Hematopoietic multipotent progenitor cell treated with erythropoietin and hydrocortisone succinate and interleukin-3 and kit ligand, for 6 days (in vitro differentiated cells): ENCODE measurements around the gene LCNL1.
"Not testable (repeated sequence)": the region's sequence is repeated elsewhere in the genome, so short reads cannot be mapped to it uniquely, and the experiment has no call there.

Experiments
- DNase-seq: peaks from one replicate; pipeline ENCODE4 v3.0.0-alpha.2; 2015

Gene LCNL1

DNA sequence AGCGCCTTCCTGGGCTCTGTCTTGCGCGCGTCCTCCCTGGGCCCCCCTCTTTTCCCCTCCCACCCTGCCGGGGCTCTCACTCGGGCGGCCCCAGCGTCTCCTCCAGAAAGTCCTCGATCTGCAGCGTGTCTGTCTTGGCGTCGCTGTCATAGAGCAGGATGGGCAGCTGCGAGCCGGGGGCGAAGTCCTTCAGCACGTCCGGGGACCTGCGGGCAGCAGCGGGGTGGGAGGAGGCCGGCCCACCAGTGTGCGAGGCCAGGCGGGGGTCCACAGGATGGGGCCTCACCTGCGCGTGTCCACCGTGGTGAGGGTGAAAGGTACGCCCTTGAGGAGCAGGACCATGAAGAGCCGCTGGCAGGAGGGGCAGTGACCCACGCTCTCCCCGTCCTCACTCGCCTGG, 12.6 kb downstream of the LCNL1 start:
- DNase-seq, result no peak

DNA sequence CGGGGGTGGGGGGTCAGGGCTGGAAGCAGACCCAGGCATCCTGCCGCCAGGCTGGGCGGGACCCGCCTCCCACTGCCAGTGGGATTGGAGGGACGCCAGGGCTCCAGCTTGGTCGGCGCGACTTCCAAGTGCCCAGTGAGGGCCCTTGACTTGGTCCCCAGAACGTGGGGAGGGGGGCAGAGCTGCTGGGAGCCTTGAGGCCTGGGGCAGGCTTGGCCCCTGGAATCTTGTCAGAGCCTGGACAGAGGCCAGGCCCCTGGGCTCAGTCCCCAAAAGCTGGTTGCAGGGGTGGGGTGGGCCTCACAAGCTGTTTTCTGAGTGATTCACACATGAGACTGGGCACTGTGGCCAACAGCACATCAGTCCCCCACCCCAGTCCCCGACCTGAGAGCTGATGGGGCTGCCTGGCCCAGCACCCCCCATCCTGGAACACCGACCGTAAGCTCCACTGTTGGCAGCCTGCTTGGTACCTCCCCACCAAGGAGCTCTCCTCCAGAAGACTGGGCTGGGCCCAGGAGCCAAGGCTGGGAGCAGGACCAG, 13.0 kb downstream of the LCNL1 start:
- peak; percentile 51 for DNase-seq

DNA sequence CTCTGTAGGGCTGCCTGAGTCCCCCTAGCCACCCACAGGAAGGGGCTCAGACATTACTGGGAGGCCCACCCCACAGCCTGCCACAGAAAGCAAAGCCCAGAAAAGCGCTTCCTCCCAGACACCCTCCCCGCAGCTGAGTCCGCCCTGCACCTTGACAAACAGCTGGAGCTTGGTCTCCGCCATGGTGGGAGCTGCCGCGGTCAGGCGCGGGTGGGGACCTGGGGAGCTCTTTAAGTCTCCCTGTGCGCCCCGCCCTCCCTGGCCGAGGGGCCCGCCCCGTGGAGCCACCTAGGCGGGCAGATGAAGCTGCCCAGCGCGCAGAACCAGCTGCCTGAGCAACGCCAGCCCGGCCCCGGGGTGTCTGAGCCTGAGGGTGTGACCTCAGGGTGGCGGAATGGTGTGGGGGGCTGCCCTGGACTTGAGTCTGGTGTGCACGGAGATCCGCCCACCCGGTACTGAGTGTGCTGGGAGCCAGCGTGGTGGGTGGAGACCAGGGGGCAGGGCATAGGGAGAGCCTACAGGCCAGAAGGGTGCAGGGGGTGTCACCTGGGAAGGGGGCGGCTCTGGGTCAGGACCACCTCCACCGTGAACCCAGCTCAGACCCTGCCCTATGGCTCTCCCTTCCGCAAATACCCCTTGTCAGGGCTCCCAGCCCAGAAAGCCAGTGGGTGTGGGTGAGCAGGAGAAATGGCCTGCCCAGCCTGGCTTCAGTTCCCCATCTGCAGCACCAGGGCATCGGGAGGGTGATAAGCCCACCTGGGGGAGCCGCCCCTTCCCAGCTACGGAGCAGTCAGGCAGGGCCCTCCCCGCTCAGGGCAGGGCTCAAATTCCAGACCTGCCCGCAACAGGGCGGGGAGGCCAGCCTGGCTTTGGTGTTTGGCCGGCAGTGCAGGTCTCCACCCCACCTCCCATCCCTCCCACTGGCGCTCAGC, 13.8 kb downstream of the LCNL1 start, which contains the start of gene CLIC3:
Gene CLIC3, minus strand, starts transcription at position 208 of the 932 bp plus-strand sequence. Its CDS starts 25 bp downstream, at position 183.
- peak; percentile 65 for DNase-seq

DNA sequence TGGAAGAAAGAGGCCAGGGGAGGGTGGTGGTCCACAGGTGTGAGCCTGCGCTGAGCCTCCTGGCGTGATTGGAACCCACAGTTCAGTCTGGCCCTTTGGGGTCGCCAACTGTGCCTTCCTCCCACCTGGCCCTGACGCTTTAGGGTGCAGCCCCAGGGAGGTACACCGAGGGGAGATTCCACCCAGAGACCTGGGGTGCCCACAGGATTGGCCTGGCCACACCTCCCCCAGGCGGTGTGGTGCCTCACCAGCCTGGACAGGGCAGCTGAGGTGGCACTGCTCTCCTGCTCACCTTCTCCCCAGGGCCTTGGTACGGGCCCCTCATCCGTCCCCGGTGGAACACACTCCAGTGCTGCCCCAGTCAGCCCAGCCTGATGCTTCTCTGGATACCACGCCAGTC, 14.6 kb downstream of the LCNL1 start:
- DNase-seq, result no peak

DNA sequence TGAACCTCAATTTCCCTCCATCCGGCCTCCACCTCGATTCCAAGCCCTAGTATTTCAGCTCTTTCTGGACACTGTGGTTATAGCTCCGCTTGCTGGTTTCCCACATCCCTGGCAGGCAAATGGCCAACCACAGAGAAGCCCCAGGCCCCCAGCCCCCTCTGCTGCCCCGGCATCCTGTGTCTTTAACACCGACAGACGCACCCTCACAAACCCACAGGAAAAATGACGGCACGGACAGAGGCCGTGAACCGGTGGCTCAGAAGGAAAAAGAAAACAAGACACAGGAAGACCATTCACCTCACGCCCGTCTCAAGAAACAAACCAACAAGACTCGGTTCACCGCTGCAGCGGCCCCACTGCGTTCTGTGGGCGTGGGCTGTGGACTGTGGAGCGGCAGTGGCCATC, 15.0 kb downstream of the LCNL1 start:
- no peak for DNase-seq

DNA sequence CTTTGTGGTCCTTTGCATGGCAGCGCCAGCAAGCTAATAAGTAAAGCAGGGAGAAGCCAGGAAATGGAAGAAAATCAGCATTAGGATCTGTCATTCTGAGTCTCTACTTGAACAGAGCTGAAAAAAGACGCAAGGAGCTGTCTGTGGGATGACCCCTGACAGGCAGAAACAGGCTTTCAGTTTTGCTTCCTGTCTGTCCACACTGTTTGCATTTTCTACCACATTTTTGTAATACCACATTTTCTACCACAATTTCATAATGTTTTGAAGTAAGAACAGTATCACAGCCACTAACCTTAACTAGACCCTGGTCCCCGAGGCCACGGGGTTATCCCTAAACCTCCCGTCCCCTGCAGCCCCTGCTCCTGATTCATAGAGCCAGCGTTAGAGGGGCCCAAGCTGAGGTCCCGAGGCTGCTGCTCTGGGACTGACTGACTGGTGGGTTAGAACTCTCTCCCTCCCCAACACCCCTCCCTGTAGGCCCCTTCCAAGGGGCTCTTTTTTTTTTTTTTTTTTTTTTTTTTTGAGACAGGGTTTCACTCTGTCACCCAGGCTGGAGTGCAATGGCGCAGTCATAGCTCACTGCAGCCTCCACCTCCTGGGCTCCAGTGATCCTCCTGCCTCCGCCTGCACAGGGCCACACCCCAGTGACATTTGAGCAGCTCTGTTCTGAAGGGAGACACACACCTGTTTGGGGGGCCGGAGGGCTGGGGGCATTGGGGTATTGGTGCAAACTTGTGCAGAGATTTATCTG, 17.6 kb downstream of the LCNL1 start:
- DNase-seq, result peak; percentile 58

DNA sequence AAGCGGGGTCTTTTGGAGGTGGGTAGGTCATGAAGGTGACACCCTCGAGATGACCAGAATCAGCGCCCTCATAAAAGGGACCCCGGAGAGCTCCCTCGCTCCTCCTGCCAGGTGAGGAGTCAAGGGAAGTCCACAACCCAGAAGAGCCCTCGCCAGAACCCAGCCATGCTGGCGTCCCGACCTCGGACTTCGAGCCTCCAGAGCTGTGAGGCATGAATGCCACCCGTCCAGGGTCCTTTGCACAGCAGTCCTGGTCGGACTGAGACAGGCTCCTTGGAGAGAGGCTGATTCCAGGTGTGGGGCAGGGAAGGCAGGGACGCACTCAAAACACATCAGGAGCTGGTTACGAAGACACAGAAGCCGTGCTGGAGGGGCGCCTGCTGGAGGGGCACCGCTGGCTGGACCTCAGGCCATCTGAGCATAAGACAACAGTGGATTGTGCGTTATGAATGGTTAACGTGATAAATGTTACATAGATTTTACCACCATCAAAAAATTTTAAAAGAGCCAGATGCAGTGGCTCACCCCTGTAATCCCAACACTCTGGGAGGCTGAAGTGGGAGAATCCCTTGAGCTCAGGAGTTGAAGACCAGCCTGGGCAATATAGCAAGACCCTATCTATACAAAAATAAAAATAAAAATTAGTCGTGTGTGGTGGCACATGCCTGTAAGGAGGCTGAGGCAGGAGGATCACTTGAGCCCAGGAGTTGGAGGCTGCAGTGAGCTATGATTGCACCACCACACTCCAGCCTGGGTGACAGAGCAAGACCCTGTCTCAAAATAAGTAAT, 19.3 kb downstream of the LCNL1 start:
- no peak for DNase-seq

DNA sequence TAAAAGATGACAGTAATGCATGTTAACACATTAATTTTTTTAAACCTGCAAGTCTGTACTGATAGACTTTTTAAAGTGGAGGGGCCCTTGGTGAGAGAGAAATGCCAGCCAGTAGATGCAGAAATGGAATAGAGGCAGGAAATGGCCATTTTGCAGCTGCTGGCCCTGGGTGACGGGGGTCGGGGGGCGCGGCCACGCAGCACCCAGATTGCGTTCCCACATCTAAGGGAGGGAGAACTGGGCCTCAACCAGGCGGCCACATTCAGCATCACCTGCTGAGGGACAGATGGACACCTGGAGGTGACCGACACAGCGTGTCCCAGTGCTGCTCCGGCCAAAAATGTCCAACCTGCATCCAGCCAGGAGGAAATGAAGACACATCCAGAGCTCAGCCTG, 19.9 kb downstream of the LCNL1 start:
- DNase-seq, result no peak

DNA sequence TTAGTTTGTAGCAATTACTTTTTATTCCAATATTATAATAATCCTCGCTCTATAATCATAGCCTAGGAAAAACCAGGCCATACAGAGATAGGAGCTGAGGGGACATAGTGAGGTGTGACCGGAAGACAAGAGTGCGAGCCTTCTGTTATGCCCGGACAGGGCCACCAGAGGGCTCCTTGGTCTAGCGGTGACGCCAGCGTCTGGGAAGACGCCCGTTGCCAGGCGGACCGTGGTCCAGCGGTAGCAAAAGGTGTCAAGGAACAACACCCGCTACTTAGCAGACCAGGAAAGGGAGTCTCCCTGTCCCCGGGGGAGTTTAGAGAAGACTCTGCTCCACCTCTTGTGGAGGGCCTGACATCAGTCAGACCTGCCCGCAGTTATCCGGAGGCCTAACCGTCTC, 21.5 kb downstream of the LCNL1 start:
- not testable (repeated sequence) for DNase-seq

DNA sequence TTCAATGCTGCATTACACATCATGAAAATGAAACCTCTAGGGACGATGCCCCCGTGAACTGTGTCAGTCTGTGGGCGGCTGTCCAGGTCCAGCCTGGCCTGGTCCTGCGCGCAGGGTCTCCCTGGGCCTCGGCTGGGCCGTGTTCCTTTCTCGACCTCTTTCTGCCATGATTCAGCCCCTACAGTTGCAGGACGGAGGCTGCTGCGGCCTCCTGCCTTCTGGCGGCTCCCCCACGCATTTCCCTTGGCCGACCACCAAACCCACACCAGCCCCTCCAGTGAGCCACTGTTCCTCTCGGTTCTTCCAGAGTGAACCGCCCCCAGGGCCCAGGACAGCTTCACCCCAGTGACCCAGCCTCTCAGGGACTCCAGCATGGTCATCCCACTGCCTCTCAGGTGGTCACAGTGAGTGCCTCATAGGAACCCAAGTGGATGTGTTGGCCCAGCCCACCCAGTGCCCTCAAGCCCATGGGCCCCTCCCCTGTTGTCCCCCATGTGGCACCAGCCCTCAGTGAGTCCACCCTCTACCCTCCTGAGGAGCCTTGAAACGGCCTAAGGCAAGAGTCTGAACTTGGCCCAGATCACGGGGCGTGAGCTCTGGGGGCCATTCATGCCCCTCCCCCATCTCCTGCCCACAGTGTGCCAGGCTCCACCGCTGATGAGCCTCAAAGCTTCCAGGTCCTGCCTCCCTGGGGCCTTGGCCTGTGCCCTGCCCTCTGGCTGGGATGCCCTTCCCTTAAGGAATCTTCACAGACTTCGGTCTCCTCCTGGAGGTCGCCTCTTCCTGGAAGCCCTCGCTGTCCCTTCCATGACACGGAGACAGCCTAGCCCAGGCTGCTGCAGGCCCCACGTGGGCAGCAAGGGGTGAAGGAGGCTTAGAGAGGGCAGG, 23.6 kb downstream of the LCNL1 start:
- no peak for DNase-seq

DNA sequence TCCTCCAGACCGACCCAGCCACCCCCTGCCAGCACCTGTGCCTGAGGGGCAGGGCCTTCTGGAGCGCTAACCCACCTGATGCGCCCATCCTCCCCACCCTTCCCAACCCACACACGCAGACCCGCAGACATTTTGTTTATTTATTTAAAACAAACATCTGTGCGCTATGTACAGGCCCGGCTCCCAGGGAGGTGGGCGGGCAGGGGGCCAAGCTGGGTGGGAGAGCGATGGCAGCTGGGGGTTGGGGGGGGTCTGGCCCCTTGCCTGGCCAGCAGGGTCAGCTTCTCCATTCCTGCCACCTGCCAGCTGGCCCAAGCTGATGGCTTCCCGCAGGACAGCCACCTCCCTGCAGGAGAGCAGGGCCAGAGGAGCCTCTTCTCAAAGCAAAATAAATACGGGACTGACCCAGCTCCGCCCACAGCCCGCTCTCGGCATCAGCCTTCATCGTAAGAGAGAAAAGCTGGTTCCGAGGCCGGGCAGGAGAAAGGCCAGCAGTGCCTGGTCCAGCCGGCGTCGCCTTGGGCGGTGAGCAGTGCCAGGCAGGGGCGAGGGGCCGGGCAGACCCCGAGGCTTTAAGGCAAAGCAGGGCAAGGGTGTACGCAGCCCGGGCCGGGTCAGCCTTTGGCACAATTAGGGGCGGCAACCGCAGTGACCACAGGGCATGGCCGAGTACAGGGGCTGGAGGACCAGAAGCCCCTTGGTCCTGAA, 24.5 kb downstream of the LCNL1 start:
- no peak for DNase-seq

DNA sequence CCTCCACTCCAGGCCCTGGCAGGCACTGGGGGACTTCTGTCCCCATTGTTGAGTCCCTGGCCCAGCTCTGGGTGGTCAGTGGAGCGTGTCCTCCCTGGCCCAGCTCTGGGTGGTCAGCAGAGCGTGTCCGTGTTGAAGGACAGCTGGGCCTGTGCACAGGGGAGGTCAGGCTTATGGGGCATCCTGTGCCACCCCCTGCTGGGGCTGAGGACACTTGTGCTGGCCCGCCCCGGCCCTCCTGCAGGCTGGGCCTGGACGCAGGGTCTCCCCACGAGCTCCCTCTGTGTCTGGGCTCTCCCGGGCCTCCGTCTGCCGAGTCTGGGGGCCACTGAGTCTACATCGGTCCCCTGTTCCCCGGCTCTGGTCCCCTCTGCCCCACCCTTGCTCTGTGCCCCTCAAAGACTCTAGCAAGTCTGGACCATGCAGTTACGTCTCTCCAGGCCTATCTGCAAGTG, 25.1 kb downstream of the LCNL1 start:
- no peak for DNase-seq

DNA sequence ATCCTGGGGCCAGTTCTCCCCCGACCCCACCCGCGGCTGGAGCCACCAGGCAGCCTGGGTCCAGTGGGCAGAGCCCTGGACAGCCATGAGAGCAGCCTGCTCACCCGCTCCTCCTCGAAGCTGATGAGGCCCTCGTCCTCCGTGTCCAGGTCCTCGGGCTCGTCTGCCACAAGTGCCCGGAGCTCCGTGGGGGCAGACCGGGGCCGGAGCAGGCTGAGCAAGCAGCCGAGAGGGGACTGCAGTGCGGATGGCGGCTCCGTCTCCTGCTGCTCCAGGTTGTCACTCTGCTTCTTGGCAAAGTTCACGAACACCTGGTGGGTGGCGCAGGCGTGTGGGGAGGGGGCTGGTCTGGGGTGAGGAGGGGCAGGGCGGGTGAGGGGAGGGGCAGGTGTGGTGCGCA, 25.5 kb downstream of the LCNL1 start:
- DNase-seq, result no peak

DNA sequence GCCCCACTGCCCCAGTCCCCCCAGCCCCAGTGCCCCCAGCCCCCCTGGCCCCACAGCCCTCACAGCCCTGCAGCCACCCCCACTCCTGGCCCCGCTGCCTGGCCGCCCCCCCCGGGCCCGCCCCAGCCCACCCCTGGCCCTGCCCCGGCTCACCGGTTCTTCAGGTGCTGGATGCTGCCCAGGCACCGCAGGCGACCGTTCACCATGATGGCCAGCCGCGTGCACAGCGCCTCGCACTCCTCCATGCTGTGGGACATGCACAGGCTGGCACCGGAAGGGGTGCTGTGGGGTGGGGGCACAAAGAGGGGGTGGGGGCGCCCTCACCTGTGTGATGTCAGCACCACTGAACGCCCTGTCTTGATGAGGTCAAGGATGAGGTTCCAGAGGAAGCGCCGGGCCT, 26.4 kb downstream of the LCNL1 start:
- no peak for DNase-seq

DNA sequence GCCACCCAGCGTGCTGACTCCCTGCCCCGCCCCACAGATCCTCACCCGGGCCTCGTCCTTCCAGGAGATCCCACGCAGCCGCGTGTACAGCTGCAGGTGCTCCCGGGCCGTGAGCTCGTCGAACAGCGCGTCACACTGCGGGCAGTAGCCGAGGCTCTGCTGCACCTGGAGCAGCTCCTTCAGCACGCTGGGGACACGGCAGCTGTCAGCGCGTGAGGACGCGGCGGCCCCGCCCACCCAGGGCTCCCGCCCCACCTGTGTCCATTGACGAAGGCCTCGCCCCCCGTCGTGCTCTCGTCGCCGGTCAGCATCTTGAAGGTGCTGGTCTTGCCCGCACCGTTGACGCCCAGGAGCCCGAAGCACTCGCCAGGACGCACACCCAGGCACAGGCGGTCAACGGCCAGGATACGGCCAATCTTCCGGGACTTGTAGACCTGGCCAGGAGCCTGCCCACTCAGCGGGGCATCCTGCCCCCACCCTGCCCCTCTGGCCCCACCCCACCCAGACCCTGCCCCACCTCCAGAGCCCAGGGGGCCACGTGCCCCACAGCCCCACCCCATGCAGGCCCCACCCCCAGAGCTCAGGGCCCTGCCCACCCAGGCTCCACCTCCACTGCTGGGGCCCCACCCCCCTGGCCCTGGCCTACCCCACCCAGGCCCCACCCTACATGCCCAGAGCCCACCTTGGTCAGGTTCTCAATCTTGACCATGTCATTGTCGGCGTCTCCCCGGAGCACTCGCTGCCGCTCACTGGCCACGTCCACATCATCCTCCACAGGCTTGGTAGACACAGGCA, 27.3 kb downstream of the LCNL1 start:
- DNase-seq, result no peak

DNA sequence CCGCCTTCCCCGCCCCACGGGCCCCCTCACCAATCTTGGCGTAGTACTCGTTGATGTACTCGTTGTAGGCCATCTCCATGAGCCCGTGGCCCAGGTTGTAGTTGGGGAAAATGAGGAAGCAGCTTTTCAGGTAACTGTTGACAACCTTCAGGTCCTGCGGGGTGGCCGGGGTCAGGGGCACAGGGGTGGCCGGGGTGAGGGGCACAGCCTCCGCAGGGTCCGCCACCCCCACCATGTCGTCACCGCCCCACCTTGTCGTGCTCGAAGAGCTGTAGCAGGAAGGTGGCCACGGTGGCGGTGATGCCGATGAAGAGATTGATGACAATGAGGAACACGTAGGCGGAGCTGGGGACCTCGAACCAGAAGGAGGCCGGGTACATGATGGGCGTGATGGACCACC, 28.4 kb downstream of the LCNL1 start:
- no peak for DNase-seq

DNA sequence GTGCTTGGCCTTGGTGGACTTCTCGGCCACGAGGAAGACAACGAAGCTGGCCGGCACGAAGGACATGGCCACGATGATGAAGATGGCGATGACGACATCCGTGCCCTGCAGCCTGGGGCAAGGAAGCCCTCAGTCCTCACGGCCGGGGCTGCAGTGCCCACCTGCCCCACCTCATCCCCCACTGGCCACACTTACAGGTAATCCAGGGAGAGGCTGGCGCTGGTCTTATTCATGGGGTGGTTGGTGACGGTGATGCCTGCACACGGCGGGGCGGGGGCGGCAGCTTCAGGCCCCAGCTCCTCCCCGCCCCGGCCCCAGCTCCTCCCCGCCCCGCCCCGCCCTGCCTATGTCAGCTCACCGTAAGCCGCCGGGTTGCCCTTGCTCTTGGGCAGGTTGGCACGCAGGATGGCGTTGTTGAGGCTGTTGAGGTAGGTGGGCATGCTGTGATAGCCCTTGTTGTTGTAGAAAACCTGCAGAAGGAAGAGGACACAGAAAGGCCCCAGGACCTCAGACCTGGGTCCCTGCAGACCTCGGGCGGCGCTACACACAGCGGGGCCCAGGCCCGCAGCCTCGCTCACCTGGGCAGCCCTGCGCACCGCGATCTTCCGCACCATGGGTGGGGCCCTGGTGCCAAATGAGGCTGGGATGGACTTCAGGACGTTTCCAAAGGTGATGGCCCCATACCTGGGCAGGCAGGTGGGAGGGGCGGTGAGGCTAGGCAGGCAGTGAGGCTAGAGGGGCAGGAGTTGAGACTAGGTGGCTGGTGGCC, 29.3 kb downstream of the LCNL1 start:
- DNase-seq, result no peak

DNA sequence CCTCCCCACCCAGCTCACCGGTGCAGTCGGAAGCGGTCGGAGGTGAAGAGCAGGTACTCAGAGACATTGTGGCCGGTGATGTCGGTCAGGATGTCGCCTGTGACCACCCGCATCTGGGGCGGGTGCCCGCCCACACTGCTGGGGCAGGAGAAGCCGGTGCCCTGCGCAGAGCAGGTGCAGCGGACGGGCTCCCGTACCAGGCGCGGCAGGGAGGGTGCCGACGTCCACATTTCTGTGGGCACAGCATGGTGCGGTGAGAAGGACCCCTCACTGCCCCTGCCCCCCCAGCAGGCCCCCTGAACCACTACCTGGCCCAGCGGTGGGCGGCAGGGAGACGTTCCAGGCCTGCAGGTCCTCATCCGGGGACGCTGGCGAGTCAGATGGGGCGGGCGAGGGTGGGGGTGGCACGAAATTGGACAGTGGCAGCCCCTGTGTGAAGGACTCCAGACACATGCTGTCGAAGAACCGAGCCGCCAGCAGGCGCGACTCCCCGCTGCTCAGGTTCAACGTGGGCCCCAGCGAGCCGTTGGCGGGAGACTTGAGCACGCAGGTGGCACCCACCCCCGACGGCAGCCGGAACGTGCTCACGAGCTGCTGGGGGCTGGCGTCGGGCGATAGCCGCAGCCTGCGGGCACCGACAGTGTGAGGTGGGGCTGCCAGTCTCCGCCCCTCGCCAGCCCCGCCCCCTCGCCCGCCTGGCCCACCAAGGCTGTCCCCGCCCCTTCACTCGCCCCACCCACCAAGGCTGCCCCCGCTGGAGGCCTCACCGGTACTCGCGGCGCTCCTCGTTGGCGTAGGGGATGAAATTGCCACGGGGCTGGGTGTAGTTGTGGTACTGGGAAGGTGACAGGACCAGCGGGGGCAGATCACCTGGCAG, 30.1 kb downstream of the LCNL1 start:
- DNase-seq, result no peak
